GM18951 (cell line): ENCODE measurements around the gene PAX7.

Experiments
- POLR2A ChIP-seq: IDR thresholded peaks from 4 replicates; pipeline ENCODE4 v1.6.1; 2011; ENCODE audit warnings: mild to moderate bottlenecking; ENCODE audit not compliant: insufficient read length, insufficient read depth; ENCODE audit errors: extremely low read depth
- in situ Hi-C: fragments of 300-500 bp; cut with MboI; formaldehyde crosslinking; loops from one replicate; pipeline ENCODE4 v1.12.0; 2022; ENCODE audit warnings: low sequenced_read_pairs, mixed read lengths, inconsistent platforms; ENCODE audit not compliant: unreplicated experiment

PAX7 gene

DNA sequence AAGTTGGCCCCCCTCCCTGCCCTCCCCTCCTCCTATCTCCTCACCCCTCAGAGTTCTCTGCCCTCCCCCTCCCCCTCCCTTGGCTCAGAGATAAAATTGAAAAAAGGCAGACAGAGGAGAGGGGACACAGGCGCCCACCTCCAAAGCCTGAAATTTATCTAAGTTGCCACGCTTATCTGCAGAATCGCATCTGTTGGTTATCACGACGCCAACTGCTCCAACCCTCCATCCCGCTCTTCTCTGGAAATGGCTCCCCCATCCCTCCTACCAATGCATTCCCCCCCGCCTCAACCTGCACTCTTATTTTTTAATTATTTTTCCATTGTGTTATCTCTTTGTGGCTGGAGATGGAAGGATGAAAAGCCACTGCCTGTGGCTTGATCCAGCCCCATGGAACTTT lies 138.5 kb downstream of the PAX7 start:
- in situ Hi-C loops, result no loop called here
- TF ChIP-seq POLR2A, result no peak

GRCh38 chr1:18770799-18771198 lies 140.2 kb downstream of the PAX7 start:
- no peak for TF ChIP-seq POLR2A
- in situ Hi-C loops, result no loop called here

GRCh38 chr1:18773753-18774152 lies 143.1 kb downstream of the PAX7 start:
- no peak for TF ChIP-seq POLR2A

GRCh38 chr1:18775341-18775740 lies 144.7 kb downstream of the PAX7 start:
- TF ChIP-seq POLR2A, result no peak
- in situ Hi-C loops, result no loop called here

More at GRCh38 chr1:18773753-18774152, 143.1 kb downstream of the PAX7 start:
- in situ Hi-C loops, result no loop called here

GRCh38 chr1:18776777-18777176 lies 146.1 kb downstream of the PAX7 start:
- TF ChIP-seq POLR2A, result no peak
- in situ Hi-C loops, result no loop called here

DNA sequence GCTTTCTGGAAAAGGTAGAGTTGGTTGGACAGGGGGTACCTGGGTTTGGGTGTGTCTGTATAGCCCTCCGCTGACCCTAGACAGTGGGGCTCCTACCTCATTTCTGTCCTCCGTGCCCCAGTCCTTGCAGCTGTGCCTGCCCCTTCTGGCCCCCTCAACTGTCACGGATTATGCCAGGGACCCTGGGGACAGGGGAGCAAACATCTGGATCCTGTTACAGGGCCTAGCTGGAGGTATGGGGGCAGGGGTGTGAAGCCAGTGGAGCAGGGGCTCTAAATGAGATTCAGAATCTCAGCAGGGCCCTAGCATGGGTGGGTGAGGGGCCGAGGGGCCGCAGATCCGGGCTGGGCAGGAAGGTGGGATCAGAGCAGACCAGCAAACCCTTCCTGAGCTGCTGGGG lies 147.8 kb downstream of the PAX7 start:
- no peak for TF ChIP-seq POLR2A

DNA sequence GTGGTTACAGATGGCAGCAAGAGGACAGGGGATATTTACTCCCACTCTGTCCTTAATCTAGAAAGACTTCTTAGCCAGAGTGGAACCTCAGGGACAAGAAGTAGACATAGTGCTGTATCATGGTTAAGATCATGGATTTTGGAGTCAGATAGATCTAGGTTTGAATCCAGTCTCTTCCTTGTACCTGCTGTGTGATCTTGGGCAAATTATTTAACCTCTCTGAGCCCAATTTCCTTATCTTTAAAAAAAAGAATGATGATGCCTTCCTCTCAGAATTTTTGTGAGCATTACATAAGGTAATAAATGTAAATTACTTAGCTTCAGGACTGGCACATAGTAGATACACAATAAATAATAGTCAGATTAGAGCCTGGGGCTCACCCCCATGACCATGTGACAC lies 150.4 kb downstream of the PAX7 start:
- TF ChIP-seq POLR2A, result no peak
- in situ Hi-C loops, result no loop called here

More for the DNA sequence above, 147.8 kb downstream of the PAX7 start:
- in situ Hi-C loops, result no loop called here

- in situ Hi-C loops, result no loop called here
- no peak for TF ChIP-seq POLR2A
Observed at GRCh38 chr1:18783705-18784481, 153.2 kb downstream of the PAX7 start.

DNA sequence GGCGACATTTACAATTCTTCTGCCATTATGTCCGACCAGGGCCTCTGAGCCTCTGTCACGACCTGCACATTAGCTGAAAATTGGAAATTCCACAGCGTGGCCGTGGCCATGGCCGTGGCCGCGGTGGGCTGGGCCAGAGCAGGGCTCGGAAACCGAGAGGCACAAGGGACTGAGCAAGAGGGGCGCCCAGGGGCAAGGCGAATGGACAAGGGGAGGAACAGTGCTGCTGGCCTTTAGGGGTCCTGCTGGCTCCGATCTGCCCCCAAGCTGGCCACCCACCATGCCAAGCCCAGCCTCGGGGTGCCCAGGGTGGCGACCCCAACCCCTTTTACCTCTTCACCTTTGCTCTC lies 153.8 kb downstream of the PAX7 start:
- in situ Hi-C loops, result no loop called here
- TF ChIP-seq POLR2A, result no peak

DNA sequence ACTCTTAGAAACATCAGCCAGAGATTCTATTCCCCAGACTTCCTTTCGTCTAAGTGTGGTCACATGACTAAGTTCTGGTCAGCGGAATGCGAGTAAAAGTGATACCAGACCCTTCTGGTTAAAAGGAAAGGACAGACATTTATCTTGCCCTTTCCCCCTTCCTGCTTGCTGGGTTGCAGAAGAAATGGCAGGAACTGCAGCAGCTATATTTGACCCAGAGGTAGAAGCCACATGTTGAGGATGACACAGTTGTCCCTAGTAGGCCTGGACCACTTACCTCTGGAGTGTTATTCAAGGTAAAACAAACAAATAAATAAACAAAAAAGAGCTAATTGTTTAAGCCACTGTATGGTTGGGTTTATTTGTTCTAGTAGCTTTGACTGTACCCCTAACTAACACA lies 155.5 kb downstream of the PAX7 start:
- no peak for TF ChIP-seq POLR2A
- in situ Hi-C loops, result no loop called here

DNA sequence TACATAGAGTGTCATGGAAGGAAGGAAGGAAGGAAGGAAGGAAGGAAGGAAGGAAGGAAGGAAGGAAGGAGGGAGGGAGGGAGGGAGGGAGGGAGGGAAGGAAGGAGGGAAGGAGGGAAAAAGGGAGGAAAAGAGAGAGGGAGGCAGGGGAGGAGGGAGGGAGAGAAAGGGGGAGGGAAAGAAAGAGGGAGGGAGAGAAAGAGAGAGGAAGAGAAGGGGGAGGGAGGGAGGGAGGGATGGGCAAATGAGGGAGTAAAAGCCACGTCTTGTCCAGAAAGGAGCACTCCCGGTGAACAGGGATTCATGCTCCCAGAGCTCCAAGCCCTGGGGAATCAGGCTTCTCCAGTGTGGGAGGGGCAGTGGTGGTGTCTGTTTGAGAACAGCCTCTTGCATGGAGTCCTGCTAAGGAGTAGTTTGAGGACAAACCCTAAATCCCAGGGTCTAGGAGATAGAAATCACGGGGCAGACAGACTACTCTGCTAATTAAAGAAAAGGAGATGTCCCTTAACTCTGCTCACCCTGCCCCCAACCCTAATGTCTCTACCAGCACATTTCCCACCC lies 157.3 kb downstream of the PAX7 start:
- in situ Hi-C loops, result no loop called here
- no peak for TF ChIP-seq POLR2A

- no peak for TF ChIP-seq POLR2A
- in situ Hi-C loops, result no loop called here
Observed at GRCh38 chr1:18789246-18789645, 158.6 kb downstream of the PAX7 start.

- in situ Hi-C loops, result no loop called here
- TF ChIP-seq POLR2A, result no peak
Observed at GRCh38 chr1:18792747-18793146, 162.1 kb downstream of the PAX7 start.

GRCh38 chr1:18793164-18793563 lies 162.5 kb downstream of the PAX7 start:
- in situ Hi-C loops, result no loop called here
- no peak for TF ChIP-seq POLR2A
